Measurements from ENCODE around the gene DPYD. TPM values are rescaled to one million over a fixed set of nuclear protein-coding genes. Genes with fewer than 3 reads are reported as not detected.

The DPYD gene
- total and polyA plus RNA-seq, 9 of the 15 experiments (the other 6 are each of a cell fraction or from before 2014, with no cell fraction given): 0.03 to 0.25 (median 0.08) TPM; not detected in 2

- no peak overlapping the region for H3K9ac ChIP-seq (ENCODE audit: insufficient read depth in 1 of 2, low read depth in 2 of 2, low read length in 2 of 2)
- TF ChIP-seq CREBBP (IDR thresholded peaks at IDR 0.05; ENCODE audit: low read depth, low read length) (no peak), STAT5A (IDR thresholded peaks at IDR 0.05; ENCODE audit: borderline replicate concordance, low read length) (no peak), PTTG1 (tag; IDR thresholded peaks at IDR 0.05; ENCODE audit: low read depth) (no peak), CXXC5 (CRISPR knock-in tag; IDR thresholded peaks at IDR 0.05) (no peak)
- H3K9me1 ChIP-seq (ENCODE audit: control insufficient read depth, insufficient read depth, low read length): no peaks in the 10 kb centered on the region
- no peak for FAIRE-seq
- H3K4me2 ChIP-seq (ENCODE audit: insufficient read depth, low read length): no peak overlapping the region
- no peak overlapping the region for H2AFZ ChIP-seq (ENCODE audit: low read depth, low read length)
- H3K9me3 ChIP-seq (replicated peaks; ENCODE audit: control insufficient read depth, insufficient read depth, low read depth, low read length): no peaks in the 10 kb centered on the region
- POLR2A ChIA-PET: no interaction called here
- WGBS (ENCODE audit: insufficient coverage, low coverage, missing lambda C conversion rate): 0% methylated on average over 1 of the region's 1 CpG
- in situ Hi-C loops (cut with MboI): no loop called here
- intact Hi-C loops (cut with micrococcal nuclease): no loop called here
- CTCF ChIA-PET (ENCODE audit: low intra/inter-chr PET ratio): no interaction called here
- no peaks in the 10 kb centered on the region for H3K4me1 ChIP-seq (replicated peaks in 1 of 2; ENCODE audit: control insufficient read depth in 2 of 2, insufficient read depth in 2 of 2, low read length in 2 of 2)
- H3K79me2 ChIP-seq (ENCODE audit: control insufficient read depth, insufficient read depth, low read length): no peaks in the 10 kb centered on the region
- ATAC-seq: no peak
- no peaks in the 10 kb centered on the region for H4K20me1 ChIP-seq (replicated peaks; ENCODE audit: control insufficient read depth, insufficient read depth, low read length)
- H3K4me3 ChIP-seq: no peak overlapping the region
- no TSS peak for BruUV-seq (replicated peaks)
- no peaks in the 10 kb centered on the region for H3K27me3 ChIP-seq (ENCODE audit: control insufficient read depth in 2 of 2, insufficient read depth in 2 of 2, low read length in 2 of 2)
- no peak overlapping the region for H3K27ac ChIP-seq (ENCODE audit: extremely low read depth, low read depth, low read length)
- DNase-seq (ENCODE audit: extremely low read depth in 1 of 4, low spot score in 3 of 4): no peak
- H3K36me3 ChIP-seq (ENCODE audit: control insufficient read depth, insufficient read depth, low read length): no peaks in the 10 kb centered on the region
Observed at GRCh38 chr1:97166626-97167025, 754.2 kb downstream of the DPYD start.

GRCh38 chr1:97164276-97164639 lies 756.6 kb downstream of the DPYD start:
- Histone ChIP-seq H4K20me1 (replicated peaks; ENCODE audit: control insufficient read depth, insufficient read depth, low read length) (no peaks in the 10 kb centered on the region), H3K4me2 (ENCODE audit: insufficient read depth, low read length) (no peak overlapping the region), H3K36me3 (ENCODE audit: control insufficient read depth, insufficient read depth, low read length) (no peaks in the 10 kb centered on the region), H3K9ac (ENCODE audit: insufficient read depth in 1 of 2, low read depth in 2 of 2, low read length in 2 of 2) (no peak overlapping the region), H3K4me3 (no peak overlapping the region), H3K9me3 (replicated peaks; ENCODE audit: control insufficient read depth, insufficient read depth, low read depth, low read length) (no peaks in the 10 kb centered on the region), H3K4me1 (replicated peaks in 1 of 2; ENCODE audit: control insufficient read depth in 2 of 2, insufficient read depth in 2 of 2, low read length in 2 of 2) (no peaks in the 10 kb centered on the region), H3K9me1 (ENCODE audit: control insufficient read depth, insufficient read depth, low read length) (no peaks in the 10 kb centered on the region), H2AFZ (ENCODE audit: low read depth, low read length) (no peak overlapping the region), H3K79me2 (ENCODE audit: control insufficient read depth, insufficient read depth, low read length) (no peaks in the 10 kb centered on the region), H3K27ac (ENCODE audit: extremely low read depth, low read depth, low read length) (no peak overlapping the region), H3K27me3 (ENCODE audit: control insufficient read depth in 2 of 2, insufficient read depth in 2 of 2, low read length in 2 of 2) (no peaks in the 10 kb centered on the region)
- 0% methylated on average over 1 of the region's 1 CpG for WGBS (ENCODE audit: insufficient coverage, low coverage, missing lambda C conversion rate)
- CTCF ChIA-PET (ENCODE audit: low intra/inter-chr PET ratio): no interaction called here
- FAIRE-seq (no peak), DNase-seq (ENCODE audit: extremely low read depth in 1 of 4, low spot score in 3 of 4) (no peak), ATAC-seq (no peak)
- POLR2A ChIA-PET: no interaction called here
- in situ Hi-C loops (cut with MboI) (no loop called here), intact Hi-C loops (cut with micrococcal nuclease) (no loop called here)
- no TSS peak for BruUV-seq (replicated peaks)
- TF ChIP-seq DPF2 (IDR thresholded peaks at IDR 0.05) (no peak), ZNF644 (tag; IDR thresholded peaks at IDR 0.05; ENCODE audit: low read depth) (no peak), ZNF431 (CRISPR knock-in tag; IDR thresholded peaks at IDR 0.05) (no peak), KDM5B (IDR thresholded peaks at IDR 0.05; ENCODE audit: insufficient replicate concordance, low read depth, low read length) (no peak), MYNN (IDR thresholded peaks at IDR 0.05) (no peak), MYNN (CRISPR knock-in tag; IDR thresholded peaks at IDR 0.05) (no peak), ARID4B (CRISPR knock-in tag; IDR thresholded peaks at IDR 0.05) (no peak), U2AF1 (optimal IDR thresholded peaks at IDR 0.05; ENCODE audit: low read depth, low read length) (no peak), KLF13 (tag; IDR thresholded peaks at IDR 0.05; ENCODE audit: borderline replicate concordance, low read depth) (no peak), ZNF41 (CRISPR knock-in tag; conservative IDR thresholded peaks at IDR 0.05) (no peak), ZNF311 (CRISPR knock-in tag; IDR thresholded peaks at IDR 0.05) (no peak)
